H9 (cell line): ENCODE measurements around the gene TFF2. TPM values are rescaled to one million over a fixed set of nuclear protein-coding genes. Genes with fewer than 3 reads are reported as not detected.

Experiments
- DNase-seq: peaks from one replicate; pipeline ENCODE4 v3.0.0-alpha.2; 2017
- H2AFZ ChIP-seq: one replicate; pipeline ENCODE4 v1.6.1; 2013; ENCODE audit warnings: mild to moderate bottlenecking, low read length, control low read depth, moderate library complexity
- H2AK5ac ChIP-seq: 2 replicates; pipeline ENCODE4 v1.6.1; 2013; ENCODE audit warnings: low read length, control low read depth, mixed read lengths; ENCODE audit not compliant: insufficient read length
- H2BK120ac ChIP-seq: one replicate; pipeline ENCODE4 v1.6.1; 2013; ENCODE audit warnings: low read depth, mild to moderate bottlenecking, low read length, control low read depth, inconsistent platforms; ENCODE audit not compliant: poor library complexity, severe bottlenecking
- H2BK12ac ChIP-seq: 2 replicates; pipeline ENCODE4 v1.6.1; 2013; ENCODE audit warnings: low read length, control low read depth, mixed read lengths, low read depth; ENCODE audit not compliant: insufficient read length
- H2BK15ac ChIP-seq: 2 replicates; pipeline ENCODE4 v1.6.1; 2013; ENCODE audit warnings: low read depth, low read length, control low read depth
- H2BK20ac ChIP-seq: one replicate; pipeline ENCODE4 v1.6.1; 2013; ENCODE audit warnings: low read depth, mild to moderate bottlenecking, low read length, control low read depth, inconsistent platforms; ENCODE audit not compliant: poor library complexity, severe bottlenecking
- H2BK5ac ChIP-seq: 2 replicates; pipeline ENCODE4 v1.6.1; 2013; ENCODE audit warnings: low read length, control low read depth, mixed read lengths; ENCODE audit not compliant: insufficient read length
- H3K14ac ChIP-seq: 2 replicates; pipeline ENCODE4 v1.6.1; 2013; ENCODE audit warnings: low read length, control low read depth; ENCODE audit not compliant: insufficient read depth
- H3K18ac ChIP-seq: 2 replicates; pipeline ENCODE4 v1.6.1; 2013; ENCODE audit warnings: low read depth, mild to moderate bottlenecking, mixed read lengths, low read length, control low read depth; ENCODE audit not compliant: insufficient read length
- H3K23ac ChIP-seq: 2 replicates; pipeline ENCODE4 v1.6.1; 2013; ENCODE audit warnings: low read length, control low read depth, mixed read lengths, low read depth; ENCODE audit not compliant: insufficient read length
- H3K23me2 ChIP-seq: 2 replicates; pipeline ENCODE4 v1.6.1; 2013; ENCODE audit warnings: low read depth, mild to moderate bottlenecking, mixed read lengths, low read length, control low read depth; ENCODE audit not compliant: insufficient read length, poor library complexity, severe bottlenecking
- H3K27ac ChIP-seq: 2 replicates; pipeline ENCODE4 v1.5.1; 2013; ENCODE audit warnings: low read length, control low read depth, mixed read lengths, low read depth; ENCODE audit not compliant: insufficient read length
- H3K27me3 ChIP-seq: 2 replicates; pipeline ENCODE4 v1.6.1; 2013; ENCODE audit warnings: low read length, control low read depth, inconsistent platforms; ENCODE audit not compliant: insufficient read depth
- H3K4ac ChIP-seq: 2 replicates; pipeline ENCODE4 v1.6.1; 2013; ENCODE audit warnings: low read depth, mild to moderate bottlenecking, control low read depth, inconsistent platforms, low read length, moderate library complexity
- H3K4me1 ChIP-seq: 2 replicates; pipeline ENCODE4 v1.6.1; 2013; ENCODE audit warnings: low read length, control low read depth, inconsistent platforms; ENCODE audit not compliant: insufficient read depth
- H3K4me2 ChIP-seq: 2 replicates; pipeline ENCODE4 v1.6.1; 2013; ENCODE audit warnings: low read length, control low read depth, mixed read lengths; ENCODE audit not compliant: insufficient read length, insufficient read depth
- H3K56ac ChIP-seq: 2 replicates; pipeline ENCODE4 v1.6.1; 2013; ENCODE audit warnings: low read depth, mild to moderate bottlenecking, mixed read lengths, low read length, control low read depth; ENCODE audit not compliant: insufficient read length
- H3K79me1 ChIP-seq: 2 replicates; pipeline ENCODE4 v1.6.1; 2013; ENCODE audit warnings: low read depth, mild to moderate bottlenecking, moderate library complexity, low read length, control low read depth, inconsistent platforms; ENCODE audit not compliant: insufficient read depth, poor library complexity, severe bottlenecking
- H3K79me2 ChIP-seq: 2 replicates; pipeline ENCODE4 v1.6.1; 2013; ENCODE audit warnings: low read length, control low read depth, inconsistent platforms; ENCODE audit not compliant: insufficient read depth
- H3K9ac ChIP-seq: 2 replicates; pipeline ENCODE4 v1.6.1; 2013; ENCODE audit warnings: low read length, control low read depth, mixed read lengths; ENCODE audit not compliant: insufficient read length; ENCODE audit errors: extremely low read depth
- H3K9me3 ChIP-seq: one replicate; pipeline ENCODE4 v1.6.1; 2013; ENCODE audit warnings: low read depth, low read length, inconsistent platforms; ENCODE audit not compliant: control insufficient read depth
- H3T11ph ChIP-seq: one replicate; pipeline ENCODE4 v1.6.1; 2013; ENCODE audit warnings: mild to moderate bottlenecking, low read length, control low read depth, inconsistent platforms
- H4K20me1 ChIP-seq: one replicate; pipeline ENCODE4 v1.6.1; 2013; ENCODE audit not compliant: control insufficient read depth, insufficient read length, insufficient read depth
- H4K5ac ChIP-seq: 2 replicates; pipeline ENCODE4 v1.6.1; 2013; ENCODE audit warnings: low read depth, mild to moderate bottlenecking, mixed read lengths, low read length, control low read depth; ENCODE audit not compliant: insufficient read length
- H4K8ac ChIP-seq: replicated peaks from 2 replicates; pipeline ENCODE4 v1.6.1; 2013; ENCODE audit warnings: low read length, control low read depth, mixed read lengths, low read depth; ENCODE audit not compliant: insufficient read length
- H4K91ac ChIP-seq: 2 replicates; pipeline ENCODE4 v1.6.1; 2013; ENCODE audit warnings: low read depth, mild to moderate bottlenecking, moderate library complexity, mixed read lengths, low read length, control low read depth; ENCODE audit not compliant: insufficient read length
- H3K27ac Mint-ChIP-seq, 3 experiments: 2 replicates in 2 of 3; 3 replicates in 1 of 3; pipeline ENCODE4 v1.8.0; 2020 to 2021; ENCODE audit warnings: mixed read lengths in 3 of 3, mild to moderate bottlenecking in 1 of 3, moderate library complexity in 1 of 3
- H3K27me3 Mint-ChIP-seq: 2 replicates; pipeline ENCODE4 v1.8.0; 2021; ENCODE audit warnings: low read depth, mild to moderate bottlenecking, moderate library complexity, mixed read lengths
- H3K36me3 Mint-ChIP-seq, 3 experiments: 2 replicates in 2 of 3; 3 replicates in 1 of 3; pipeline ENCODE4 v1.8.0; 2020 to 2021; ENCODE audit warnings: low read depth in 3 of 3, mixed read lengths in 3 of 3; ENCODE audit not compliant: insufficient read depth in 1 of 3
- H3K4me1 Mint-ChIP-seq, 2 experiments: 2 replicates each; pipeline ENCODE4 v1.8.0; 2020; ENCODE audit warnings: mixed read lengths in 2 of 2
- H3K4me3 Mint-ChIP-seq, 2 experiments: 2 replicates in 1 of 2; 3 replicates in 1 of 2; pipeline ENCODE4 v1.8.0; 2020 to 2021; ENCODE audit warnings: mild to moderate bottlenecking in 2 of 2, mixed read lengths in 2 of 2, moderate library complexity in 1 of 2
- H3K9me3 Mint-ChIP-seq, 2 experiments: 2 replicates in 1 of 2; 3 replicates in 1 of 2; pipeline ENCODE4 v1.8.0; 2020; ENCODE audit warnings: mild to moderate bottlenecking in 2 of 2, mixed read lengths in 2 of 2, moderate library complexity in 1 of 2
- WGBS: extraction: QIAGEN DNeasy Blood & Tissue Kit; methylation state at CpG from one replicate; pipeline ENCODE4 v1.1.7; 2013; ENCODE audit warnings: missing lambda C conversion rate, low lambda C conversion rate, mixed read lengths; ENCODE audit not compliant: insufficient read length; ENCODE audit errors: extremely low coverage; 5-methylcytosine and 5-hydroxymethylcytosine counted together
- total RNA-seq: library from RNA; stranded (reverse); gene quantifications from 2 replicates; pipeline ENCODE4 v1.2.1, GENCODE V29; 2021
- TF ChIP-seq, protein P1 (sequence below): fragments of 200-600 bp; sonication (generic); conservative IDR thresholded peaks from 3 replicates; pipeline ENCODE4 v1.8.0; 2021; ENCODE audit warnings: antibody characterized with exemption, mild to moderate bottlenecking

TFF2 gene
- total RNA-seq, 1 experiment from 2014 or later = not detected

DNA sequence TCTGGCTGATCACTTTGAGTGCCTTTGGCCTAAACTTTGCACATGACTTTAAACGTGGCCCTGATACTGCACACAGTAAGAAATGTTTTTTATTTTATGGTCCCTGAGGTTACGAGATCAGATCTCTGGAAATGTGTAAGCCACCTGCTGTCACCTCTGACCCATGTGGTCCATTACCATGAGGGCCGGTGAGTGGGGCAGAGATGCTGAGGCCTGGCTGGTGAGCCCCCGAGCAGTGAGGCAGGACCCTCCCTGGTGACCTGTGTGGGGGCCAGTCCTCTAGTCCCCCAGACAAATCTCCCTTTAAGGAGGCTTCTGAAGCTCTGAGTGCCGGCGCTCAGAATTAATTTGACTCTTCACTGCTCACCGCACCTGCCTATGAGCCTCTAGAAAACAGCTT is 48.0 kb downstream of the TFF2 start:
- Histone ChIP-seq H4K91ac (no peak overlapping the region), H4K5ac (no peak overlapping the region), H3K4me2 (no peak overlapping the region), H3K56ac (no peak overlapping the region), H3K9ac (no peak overlapping the region), H3K23me2 (no peaks in the 10 kb centered on the region), H3K79me1 (no peaks in the 10 kb centered on the region), H3K23ac (no peak overlapping the region), H3K4ac (no peak overlapping the region), H4K8ac (no peak overlapping the region), H2BK5ac (no peak overlapping the region), H2BK15ac (no peak overlapping the region), H3K27me3 (no peaks in the 10 kb centered on the region), H3K18ac (no peak overlapping the region), H3K9me3 (no peaks in the 10 kb centered on the region), H3K4me1 (no peaks in the 10 kb centered on the region), H2BK20ac (no peak overlapping the region), H3K27ac (no peak overlapping the region), H2BK12ac (no peak overlapping the region), H3K79me2 (no peaks in the 10 kb centered on the region), H2AK5ac (no peak overlapping the region), H2AFZ (no peak overlapping the region), H4K20me1 (no peaks in the 10 kb centered on the region), H3T11ph (no peak overlapping the region), H3K14ac (no peak overlapping the region), H2BK120ac (no peak overlapping the region)
- Mint-ChIP-seq H3K4me3 (no peak overlapping the region), H3K9me3 (no peaks in the 10 kb centered on the region), H3K27me3 (peaks cover 7% of the 10 kb centered on the region), H3K36me3 (no peaks in the 10 kb centered on the region), H3K27ac (0 out of 7 replicates have a peak overlapping the region, but pooled peaks of 1 of the 3 experiments have one; percentile 14), H3K4me1 (peaks cover 8 to 13% of the 10 kb centered on the region in 2 experiments)
- WGBS = no CpG with 5 or more reads among the region's 7 CpGs
- no peak for DNase-seq
- TF ChIP-seq, protein P1, sequence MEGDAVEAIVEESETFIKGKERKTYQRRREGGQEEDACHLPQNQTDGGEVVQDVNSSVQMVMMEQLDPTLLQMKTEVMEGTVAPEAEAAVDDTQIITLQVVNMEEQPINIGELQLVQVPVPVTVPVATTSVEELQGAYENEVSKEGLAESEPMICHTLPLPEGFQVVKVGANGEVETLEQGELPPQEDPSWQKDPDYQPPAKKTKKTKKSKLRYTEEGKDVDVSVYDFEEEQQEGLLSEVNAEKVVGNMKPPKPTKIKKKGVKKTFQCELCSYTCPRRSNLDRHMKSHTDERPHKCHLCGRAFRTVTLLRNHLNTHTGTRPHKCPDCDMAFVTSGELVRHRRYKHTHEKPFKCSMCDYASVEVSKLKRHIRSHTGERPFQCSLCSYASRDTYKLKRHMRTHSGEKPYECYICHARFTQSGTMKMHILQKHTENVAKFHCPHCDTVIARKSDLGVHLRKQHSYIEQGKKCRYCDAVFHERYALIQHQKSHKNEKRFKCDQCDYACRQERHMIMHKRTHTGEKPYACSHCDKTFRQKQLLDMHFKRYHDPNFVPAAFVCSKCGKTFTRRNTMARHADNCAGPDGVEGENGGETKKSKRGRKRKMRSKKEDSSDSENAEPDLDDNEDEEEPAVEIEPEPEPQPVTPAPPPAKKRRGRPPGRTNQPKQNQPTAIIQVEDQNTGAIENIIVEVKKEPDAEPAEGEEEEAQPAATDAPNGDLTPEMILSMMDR = no peak
